NK-92 treated with Interleukin-12 subunit alpha and Interleukin-12 subunit beta, amount 100 ng/mL, for 24 hours (cell line): Measurements from ENCODE around the gene CEBPA.

Source experiments
- DNase-seq: peaks from one replicate; lab custom pipeline; 2025; lab: John Stamatoyannopoulos, UW

CEBPA gene

GRCh38 chr19:33287438-33287837, 14.9 kb downstream of the CEBPA start:
- no peak for DNase-seq

GRCh38 chr19:33286899-33287298, 15.4 kb downstream of the CEBPA start:
- no peak for DNase-seq

- DNase-seq: no peak
Observed at GRCh38 chr19:33285441-33285927, 16.9 kb downstream of the CEBPA start.

- DNase-seq: no peak
Observed at GRCh38 chr19:33284756-33285155, 17.6 kb downstream of the CEBPA start.

- DNase-seq: no peak
Observed at GRCh38 chr19:33284146-33284643, 18.1 kb downstream of the CEBPA start.

GRCh38 chr19:33283589-33283988, 18.7 kb downstream of the CEBPA start:
- no peak for DNase-seq

- no peak for DNase-seq
Observed at GRCh38 chr19:33282036-33282671, 20.2 kb downstream of the CEBPA start.

- no peak for DNase-seq
Observed at GRCh38 chr19:33281296-33281926, 20.9 kb downstream of the CEBPA start.

GRCh38 chr19:33280351-33280921, 21.9 kb downstream of the CEBPA start:
- DNase-seq: no peak

- no peak for DNase-seq
Observed at GRCh38 chr19:33279430-33280350, 22.6 kb downstream of the CEBPA start.

GRCh38 chr19:33278403-33279269, 23.7 kb downstream of the CEBPA start:
- no peak for DNase-seq

GRCh38 chr19:33278023-33278402, 24.3 kb downstream of the CEBPA start:
- no peak for DNase-seq

GRCh38 chr19:33277434-33277833, 24.9 kb downstream of the CEBPA start:
- DNase-seq: no peak

GRCh38 chr19:33275933-33276619, 26.3 kb downstream of the CEBPA start:
- no peak for DNase-seq

- DNase-seq: no peak
Observed at GRCh38 chr19:33275559-33275932, 26.8 kb downstream of the CEBPA start.

GRCh38 chr19:33274663-33275558, 27.4 kb downstream of the CEBPA start:
- no peak for DNase-seq

GRCh38 chr19:33273881-33274662, 28.3 kb downstream of the CEBPA start:
- no peak for DNase-seq

GRCh38 chr19:33273065-33273736, 29.1 kb downstream of the CEBPA start:
- no peak for DNase-seq
